DMS114 treated with DMSO at 0.1 percent for 48 hours (cell line): ENCODE results near the gene PHLPP1.

ENCODE experiments used
- DNase-seq: peaks from one replicate; lab custom pipeline; 2025; ENCODE audit not compliant: unreplicated experiment; lab: John Stamatoyannopoulos, UW

Gene PHLPP1

GRCh38 chr18:62741118-62741566 is 25.8 kb downstream of the PHLPP1 start:
- DNase-seq, result no peak

- no peak for DNase-seq
These were observed 26.2 kb downstream of the PHLPP1 start for GRCh38 chr18:62741584-62741983.

GRCh38 chr18:62744076-62744968 is 29.0 kb downstream of the PHLPP1 start:
- DNase-seq, result no peak

- DNase-seq, result no peak
These were observed 29.9 kb downstream of the PHLPP1 start for GRCh38 chr18:62745089-62745751.

GRCh38 chr18:62749389-62749788 is 34.0 kb downstream of the PHLPP1 start:
- no peak for DNase-seq

- no peak for DNase-seq
These were observed 36.0 kb downstream of the PHLPP1 start for GRCh38 chr18:62751341-62751821.

GRCh38 chr18:62751977-62752376 is 36.6 kb downstream of the PHLPP1 start:
- DNase-seq, result no peak

- DNase-seq, result no peak
These were observed 38.7 kb downstream of the PHLPP1 start for GRCh38 chr18:62754026-62754425.

- DNase-seq, result no peak
These were observed 40.1 kb downstream of the PHLPP1 start for GRCh38 chr18:62755454-62755853.

GRCh38 chr18:62755946-62756345 is 40.6 kb downstream of the PHLPP1 start:
- no peak for DNase-seq

- no peak for DNase-seq
These were observed 42.2 kb downstream of the PHLPP1 start for GRCh38 chr18:62757399-62758010.

GRCh38 chr18:62758591-62758990 is 43.2 kb downstream of the PHLPP1 start:
- DNase-seq, result no peak

- DNase-seq, result no peak
These were observed 44.5 kb downstream of the PHLPP1 start for GRCh38 chr18:62759704-62760402.

- no peak for DNase-seq
These were observed 45.0 kb downstream of the PHLPP1 start for GRCh38 chr18:62760403-62760734.

GRCh38 chr18:62763101-62763521 is 47.8 kb downstream of the PHLPP1 start:
- no peak for DNase-seq

- DNase-seq, result no peak
These were observed 50.9 kb downstream of the PHLPP1 start for GRCh38 chr18:62766266-62766665.

GRCh38 chr18:62767321-62767720 is 52.0 kb downstream of the PHLPP1 start:
- no peak for DNase-seq

- DNase-seq, result no peak
These were observed 52.7 kb downstream of the PHLPP1 start for GRCh38 chr18:62767836-62768557.

- no peak for DNase-seq
These were observed 53.2 kb downstream of the PHLPP1 start for GRCh38 chr18:62768558-62768943.

GRCh38 chr18:62769216-62769615 is 53.9 kb downstream of the PHLPP1 start:
- DNase-seq, result no peak
